Vagina (tissue), 2 donors: ENCODE results near the gene RSPH9. TPM values are rescaled to one million over a fixed set of nuclear protein-coding genes. Genes with fewer than 3 reads are reported as not detected.

Experiments
- DNase-seq, 2 donors: peaks; one replicate each; pipeline ENCODE4 v3.0.0-alpha.2; 2017; ENCODE audit errors: extremely low spot score in 2 of 2
- H3K27ac ChIP-seq: fragments of 200-600 bp; sonication (generic); one replicate; pipeline ENCODE4 v1.5.1; 2019
- H3K27me3 ChIP-seq: fragments of 200-600 bp; sonication (generic); one replicate; pipeline ENCODE4 v1.5.1; 2019
- H3K36me3 ChIP-seq, 2 donors: fragments of 200-600 bp; sonication (generic); one replicate each; pipeline ENCODE4 v1.5.1; 2017 to 2019
- H3K4me1 ChIP-seq: fragments of 200-600 bp; sonication (generic); one replicate; pipeline ENCODE4 v1.5.1; 2019
- H3K4me3 ChIP-seq, 2 donors: fragments of 200-600 bp; sonication (generic); 1 replicate in 1 of 2; 2 replicates in 1 of 2; pipeline ENCODE4 v1.5.1; 2016 to 2019
- H3K9me3 ChIP-seq: fragments of 200-600 bp; sonication (generic); one replicate; pipeline ENCODE4 v1.5.1; 2019
- CTCF ChIP-seq, 3 experiments: fragments of 450-650 bp in 2 of 3; fragments of 200-600 bp in 1 of 3; sonication (generic) in 1 of 3; IDR thresholded peaks; one replicate each; pipeline ENCODE4 v1.5.1; 2017 to 2019; ENCODE audit warnings: antibody characterized with exemption in 3 of 3, mild to moderate bottlenecking in 2 of 3, moderate library complexity in 2 of 3
- POLR2A ChIP-seq, 2 donors: fragments of 450-650 bp; IDR thresholded peaks; one replicate each; pipeline ENCODE4 v1.6.1; 2017; ENCODE audit warnings: antibody characterized with exemption in 2 of 2, mild to moderate bottlenecking in 2 of 2, moderate library complexity in 2 of 2
- POLR2AphosphoS5 ChIP-seq, 2 donors: sonication (generic); formaldehyde crosslinking; IDR thresholded peaks; one replicate each; pipeline ENCODE4 v1.9.0; 2017; ENCODE audit warnings: antibody characterized with exemption in 2 of 2, mild to moderate bottlenecking in 2 of 2, low read depth in 1 of 2; ENCODE audit not compliant: insufficient read depth in 1 of 2
- intact Hi-C: fragments of 100-400 bp; cut with DNase I; formaldehyde crosslinking; loops from one replicate; pipeline ENCODE4 v1.15.1; 2023
- total RNA-seq: library from RNA; depleted of rRNA; stranded (reverse); fragments of >200 nt; gene quantifications from one replicate; pipeline ENCODE4 v1.2.3, GENCODE V29; 2016

The RSPH9 gene, protein sequence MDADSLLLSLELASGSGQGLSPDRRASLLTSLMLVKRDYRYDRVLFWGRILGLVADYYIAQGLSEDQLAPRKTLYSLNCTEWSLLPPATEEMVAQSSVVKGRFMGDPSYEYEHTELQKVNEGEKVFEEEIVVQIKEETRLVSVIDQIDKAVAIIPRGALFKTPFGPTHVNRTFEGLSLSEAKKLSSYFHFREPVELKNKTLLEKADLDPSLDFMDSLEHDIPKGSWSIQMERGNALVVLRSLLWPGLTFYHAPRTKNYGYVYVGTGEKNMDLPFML
- 0.74 TPM for total RNA-seq

DNA sequence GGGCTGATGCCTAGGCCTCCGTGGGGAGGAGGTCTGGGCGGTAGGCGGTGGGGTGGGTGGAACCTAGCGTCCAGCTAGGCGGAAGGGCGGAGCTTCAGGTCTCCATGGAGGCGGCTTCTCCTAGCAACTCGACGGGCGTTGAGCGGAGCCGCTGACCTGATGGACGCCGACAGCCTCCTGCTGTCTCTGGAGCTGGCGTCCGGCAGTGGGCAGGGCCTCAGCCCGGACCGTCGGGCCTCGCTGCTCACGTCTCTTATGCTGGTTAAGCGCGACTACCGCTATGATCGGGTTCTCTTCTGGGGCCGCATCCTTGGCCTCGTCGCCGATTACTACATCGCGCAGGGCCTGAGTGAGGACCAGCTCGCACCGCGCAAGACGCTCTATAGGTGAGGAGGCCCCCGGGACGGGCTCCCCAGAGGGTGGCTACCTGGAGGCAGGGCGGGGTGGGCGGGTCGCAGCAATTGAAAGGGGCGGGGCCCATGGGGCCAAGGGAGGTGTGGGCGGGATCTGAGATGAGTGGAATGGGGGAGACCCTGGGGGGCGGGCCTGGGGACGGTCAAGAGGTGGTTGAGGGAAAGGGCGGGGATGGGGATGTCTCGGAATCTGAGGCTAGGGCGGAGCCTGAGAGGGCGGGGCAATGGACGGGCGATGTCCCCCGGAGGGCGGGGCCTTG lies at the start of gene RSPH9:
RSPH9 (plus strand) TSS at position 97 of the 673 bp plus-strand sequence; CDS start at position 160, 63 bp downstream.
- intact Hi-C loops: no loop called here

GRCh38 chr6:43600595-43600994 lies 44.2 kb upstream of the RSPH9 start:
- peaks cover 0 to 25% of the 10 kb centered on the region in 2 donors for H3K36me3 ChIP-seq
- intact Hi-C loops: no loop called here
- H3K4me1 ChIP-seq: no peaks in the 10 kb centered on the region

More for the DNA sequence above, at the start of gene RSPH9:
- TF ChIP-seq POLR2A (IDR thresholded peaks at IDR 0.05): no peak
- peak in 1 of 2 donors; percentile 24 for TF ChIP-seq POLR2AphosphoS5 (IDR thresholded peaks at IDR 0.05; ENCODE audit: insufficient read depth in 1 of 2, low read depth in 1 of 2)
- TF ChIP-seq CTCF (IDR thresholded peaks at IDR 0.05): no peak
- Histone ChIP-seq H3K4me1 (peaks cover 8% of the 10 kb centered on the region), H3K4me3 (peak within 1 kb of the TSS; percentile 54 to 57), H3K27ac (peak within 1 kb of the TSS; percentile 69), H3K27me3 (no peaks in the 10 kb centered on the region), H3K36me3 (peaks cover 0 to 16% of the 10 kb centered on the region in 2 donors), H3K9me3 (no peaks in the 10 kb centered on the region)
- no peak for DNase-seq

DNA sequence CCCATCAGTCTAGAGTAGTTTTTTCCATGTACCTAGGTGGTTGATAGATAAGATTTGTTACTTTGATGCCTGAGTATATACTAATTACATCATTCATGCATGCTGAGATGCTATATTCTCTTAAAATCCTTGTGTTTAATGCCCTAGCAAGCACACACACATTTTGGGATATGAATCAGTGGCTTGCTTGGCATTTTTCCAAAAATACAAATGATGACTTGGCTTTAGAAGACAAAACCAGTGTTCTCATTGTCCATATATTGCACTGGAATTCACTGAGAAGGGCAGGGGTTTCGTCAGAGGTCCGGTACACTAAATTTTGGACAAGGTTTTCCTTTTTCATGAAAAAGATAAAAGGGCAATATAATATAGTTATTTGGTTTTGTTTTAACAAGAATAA lies 40.7 kb upstream of the RSPH9 start:
- H3K27ac ChIP-seq: no peak overlapping the region
- H3K36me3 ChIP-seq: peaks cover 0 to 34% of the 10 kb centered on the region in 2 donors
- H3K27me3 ChIP-seq: no peaks in the 10 kb centered on the region
- intact Hi-C loops: no loop called here
- H3K4me3 ChIP-seq: no peak overlapping the region
- no peak for DNase-seq
- H3K9me3 ChIP-seq: no peaks in the 10 kb centered on the region
- no peaks in the 10 kb centered on the region for H3K4me1 ChIP-seq
- TF ChIP-seq POLR2A (IDR thresholded peaks at IDR 0.05) (no peak), CTCF (IDR thresholded peaks at IDR 0.05) (no peak), POLR2AphosphoS5 (IDR thresholded peaks at IDR 0.05; ENCODE audit: insufficient read depth in 1 of 2, low read depth in 1 of 2) (no peak)

More at GRCh38 chr6:43600595-43600994, 44.2 kb upstream of the RSPH9 start:
- no peak for TF ChIP-seq CTCF (IDR thresholded peaks at IDR 0.05)
- Histone ChIP-seq H3K9me3 (no peaks in the 10 kb centered on the region), H3K4me3 (no peak overlapping the region), H3K27me3 (no peaks in the 10 kb centered on the region), H3K27ac (no peak overlapping the region)
- DNase-seq: no peak

- peaks cover 0 to 38% of the 10 kb centered on the region in 2 donors for H3K36me3 ChIP-seq
- intact Hi-C loops: no loop called here
- DNase-seq: no peak
- H3K27me3 ChIP-seq: no peaks in the 10 kb centered on the region
- H3K4me1 ChIP-seq: no peaks in the 10 kb centered on the region
- no peaks in the 10 kb centered on the region for H3K9me3 ChIP-seq
- H3K4me3 ChIP-seq: no peak overlapping the region
- TF ChIP-seq POLR2AphosphoS5 (IDR thresholded peaks at IDR 0.05; ENCODE audit: insufficient read depth in 1 of 2, low read depth in 1 of 2) (no peak), CTCF (IDR thresholded peaks at IDR 0.05) (no peak), POLR2A (IDR thresholded peaks at IDR 0.05) (no peak)
- no peak overlapping the region for H3K27ac ChIP-seq
Measured at GRCh38 chr6:43606019-43606418, 38.8 kb upstream of the RSPH9 start.

DNA sequence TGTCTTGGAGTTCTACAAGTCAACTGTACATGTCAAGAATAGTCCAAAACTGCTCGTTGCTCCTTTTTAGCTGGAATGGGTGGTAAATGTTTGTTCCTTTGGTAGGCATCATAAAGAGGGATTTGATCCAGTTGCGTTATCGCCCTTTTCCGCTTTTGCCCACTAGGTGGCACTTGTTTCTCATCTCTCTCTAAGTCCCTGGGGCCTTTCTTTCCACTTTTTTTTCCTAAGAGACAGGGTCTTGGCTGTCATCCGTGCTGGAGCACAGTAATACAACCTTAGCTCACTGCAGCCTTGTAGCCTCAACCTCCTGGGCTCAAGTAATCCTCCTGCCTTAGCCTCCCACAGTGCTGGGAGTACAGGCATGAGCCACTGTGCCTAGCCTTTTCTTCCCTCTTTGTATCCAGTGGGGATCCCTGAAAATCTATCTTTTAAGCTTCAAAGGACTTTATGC lies 36.5 kb upstream of the RSPH9 start:
- Histone ChIP-seq H3K4me1 (no peaks in the 10 kb centered on the region), H3K27me3 (no peaks in the 10 kb centered on the region), H3K4me3 (no peak overlapping the region), H3K27ac (no peak overlapping the region), H3K36me3 (peaks cover 0 to 44% of the 10 kb centered on the region in 2 donors), H3K9me3 (no peaks in the 10 kb centered on the region)
- intact Hi-C loops: no loop called here
- DNase-seq: no peak
- TF ChIP-seq CTCF (IDR thresholded peaks at IDR 0.05) (peak; percentile 43 to 69 (median 63)), POLR2A (IDR thresholded peaks at IDR 0.05) (no peak), POLR2AphosphoS5 (IDR thresholded peaks at IDR 0.05; ENCODE audit: insufficient read depth in 1 of 2, low read depth in 1 of 2) (no peak)
